Thyroid gland (tissue), 4 donors: ENCODE data around the gene SHISA7.

Source experiments
- POLR2A ChIP-seq, 2 donors: fragments of 450-650 bp; IDR thresholded peaks; one replicate each; pipeline ENCODE4 v1.6.1; 2017; ENCODE audit warnings: antibody characterized with exemption in 2 of 2, mild to moderate bottlenecking in 2 of 2, moderate library complexity in 1 of 2
- TF ChIP-seq, protein P1 (sequence below), 6 experiments: fragments of 200-600 bp in 3 of 6; fragments of 450-650 bp in 3 of 6; sonication (generic) in 3 of 6; IDR thresholded peaks; one replicate each; pipeline ENCODE4 v1.5.1; 2016 to 2019; ENCODE audit warnings: antibody characterized with exemption in 6 of 6, mild to moderate bottlenecking in 2 of 6, inconsistent platforms in 1 of 6, moderate library complexity in 1 of 6

DNA sequence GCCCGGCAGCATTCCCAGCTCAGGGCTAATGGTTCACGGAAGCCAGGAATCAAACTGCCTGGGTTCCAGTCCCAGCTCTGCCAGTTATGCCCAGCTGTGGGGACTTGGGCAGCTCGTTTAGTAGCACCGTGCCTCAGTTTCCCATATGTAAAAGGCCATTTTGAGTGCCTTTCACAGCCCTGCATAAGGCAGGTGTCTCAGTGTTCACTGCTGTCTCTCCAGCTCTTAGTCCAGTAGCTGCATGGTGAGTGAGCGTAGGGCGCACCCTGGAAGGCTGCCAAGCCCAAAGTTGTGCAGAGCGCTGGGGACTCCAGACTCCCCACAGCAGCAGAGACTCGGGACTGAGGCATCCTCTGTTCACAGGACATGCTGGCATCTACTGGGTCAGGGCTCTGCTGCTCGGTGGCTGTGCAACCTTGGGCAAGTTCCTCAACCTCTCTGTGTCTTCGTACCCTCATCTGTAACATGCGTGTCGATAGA, 51.9 kb downstream of the SHISA7 start:
- TF ChIP-seq, protein P1, sequence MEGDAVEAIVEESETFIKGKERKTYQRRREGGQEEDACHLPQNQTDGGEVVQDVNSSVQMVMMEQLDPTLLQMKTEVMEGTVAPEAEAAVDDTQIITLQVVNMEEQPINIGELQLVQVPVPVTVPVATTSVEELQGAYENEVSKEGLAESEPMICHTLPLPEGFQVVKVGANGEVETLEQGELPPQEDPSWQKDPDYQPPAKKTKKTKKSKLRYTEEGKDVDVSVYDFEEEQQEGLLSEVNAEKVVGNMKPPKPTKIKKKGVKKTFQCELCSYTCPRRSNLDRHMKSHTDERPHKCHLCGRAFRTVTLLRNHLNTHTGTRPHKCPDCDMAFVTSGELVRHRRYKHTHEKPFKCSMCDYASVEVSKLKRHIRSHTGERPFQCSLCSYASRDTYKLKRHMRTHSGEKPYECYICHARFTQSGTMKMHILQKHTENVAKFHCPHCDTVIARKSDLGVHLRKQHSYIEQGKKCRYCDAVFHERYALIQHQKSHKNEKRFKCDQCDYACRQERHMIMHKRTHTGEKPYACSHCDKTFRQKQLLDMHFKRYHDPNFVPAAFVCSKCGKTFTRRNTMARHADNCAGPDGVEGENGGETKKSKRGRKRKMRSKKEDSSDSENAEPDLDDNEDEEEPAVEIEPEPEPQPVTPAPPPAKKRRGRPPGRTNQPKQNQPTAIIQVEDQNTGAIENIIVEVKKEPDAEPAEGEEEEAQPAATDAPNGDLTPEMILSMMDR (IDR thresholded peaks at IDR 0.05) = no peak
- TF ChIP-seq POLR2A (IDR thresholded peaks at IDR 0.05) = no peak
